SJCRH30 (cell line): ENCODE results near the gene DSCAM. TPM values are rescaled to one million over a fixed set of nuclear protein-coding genes. Genes with fewer than 3 reads are reported as not detected.

Experiments
- DNase-seq, 2 experiments: peaks; one replicate each; pipeline ENCODE4 v3.0.0-alpha.2; 2015 to 2020
- H3K27ac ChIP-seq: fragments of 250-450 bp; sonication (Bioruptor Pico); 2 replicates; pipeline ENCODE4 v1.5.1; 2020; ENCODE audit warnings: mild to moderate bottlenecking, moderate library complexity
- H3K27me3 ChIP-seq: fragments of 250-450 bp; sonication (Bioruptor Pico); 2 replicates; pipeline ENCODE4 v1.5.1; 2020; ENCODE audit warnings: mild to moderate bottlenecking, moderate library complexity
- H3K36me3 ChIP-seq: fragments of 250-450 bp; sonication (Bioruptor Pico); 2 replicates; pipeline ENCODE4 v1.5.1; 2020; ENCODE audit warnings: mild to moderate bottlenecking, moderate library complexity
- H3K4me1 ChIP-seq: fragments of 250-450 bp; sonication (Bioruptor Pico); 2 replicates; pipeline ENCODE4 v1.5.1; 2020; ENCODE audit warnings: mild to moderate bottlenecking, moderate library complexity
- H3K4me3 ChIP-seq: fragments of 250-450 bp; sonication (Bioruptor Pico); 2 replicates; pipeline ENCODE4 v1.5.1; 2020; ENCODE audit warnings: mild to moderate bottlenecking, moderate library complexity
- H3K9me3 ChIP-seq: fragments of 250-450 bp; sonication (Bioruptor Pico); replicated peaks from 2 replicates; pipeline ENCODE4 v1.5.1; 2020; ENCODE audit warnings: mild to moderate bottlenecking, moderate library complexity
- total RNA-seq: library from RNA; depleted of rRNA; stranded (reverse); fragments of >200 nt; shearing (Covaris generic); gene quantifications from 2 replicates; pipeline ENCODE4 v1.2.3, GENCODE V29; 2014

DSCAM gene
- total RNA-seq, 1 experiment from 2014 or later: 0.02 TPM

DNA sequence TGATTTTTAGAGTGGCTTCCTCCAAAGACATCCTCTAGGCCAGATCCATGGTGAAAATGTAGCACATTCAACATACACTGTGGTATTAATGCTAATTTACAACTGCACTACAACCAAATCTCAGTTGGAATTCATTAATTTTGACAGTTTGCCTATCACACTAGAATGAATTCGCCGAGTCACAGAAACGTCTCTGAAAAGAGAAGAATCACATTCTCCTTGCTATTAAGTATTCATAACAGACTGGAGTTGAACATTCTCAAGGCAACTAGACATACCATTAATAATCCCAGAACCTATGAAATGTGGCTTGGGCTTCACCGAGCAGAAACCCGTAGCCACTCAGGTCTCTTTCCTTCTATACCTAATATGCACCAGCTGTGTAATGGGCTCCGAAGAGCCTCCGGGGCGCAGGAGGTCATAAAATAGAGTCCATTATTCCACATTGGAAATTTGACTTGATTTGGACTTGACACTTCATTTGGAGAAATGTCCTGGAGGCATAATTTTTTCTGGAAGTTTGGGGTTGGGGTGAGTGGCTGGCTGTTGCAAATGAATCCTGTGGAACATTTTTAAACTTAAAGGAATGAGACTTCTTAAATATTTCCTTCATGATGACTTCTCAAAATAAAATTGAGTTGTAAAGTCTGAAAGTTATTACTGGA lies 117.1 kb downstream of the DSCAM start:
- Histone ChIP-seq H3K4me3 (no peak overlapping the region), H3K9me3 (no peaks in the 10 kb centered on the region), H3K4me1 (no peaks in the 10 kb centered on the region), H3K36me3 (no peaks in the 10 kb centered on the region), H3K27ac (no peak overlapping the region), H3K27me3 (peaks cover 12% of the 10 kb centered on the region; the same call in 1 of the 2 replicates)
- no peak for DNase-seq

- Histone ChIP-seq H3K27me3 (no peaks in the 10 kb centered on the region), H3K27ac (no peak overlapping the region), H3K4me1 (no peaks in the 10 kb centered on the region), H3K4me3 (no peak overlapping the region), H3K36me3 (no peaks in the 10 kb centered on the region), H3K9me3 (no peaks in the 10 kb centered on the region)
- no peak for DNase-seq
Observed at GRCh38 chr21:40723966-40724365, 123.0 kb downstream of the DSCAM start.

GRCh38 chr21:40723317-40723716 lies 123.6 kb downstream of the DSCAM start:
- no peaks in the 10 kb centered on the region for H3K36me3 ChIP-seq
- no peak overlapping the region for H3K27ac ChIP-seq
- no peak overlapping the region for H3K4me3 ChIP-seq
- no peaks in the 10 kb centered on the region for H3K9me3 ChIP-seq
- H3K4me1 ChIP-seq: no peaks in the 10 kb centered on the region
- H3K27me3 ChIP-seq: no peaks in the 10 kb centered on the region
- no peak for DNase-seq

DNA sequence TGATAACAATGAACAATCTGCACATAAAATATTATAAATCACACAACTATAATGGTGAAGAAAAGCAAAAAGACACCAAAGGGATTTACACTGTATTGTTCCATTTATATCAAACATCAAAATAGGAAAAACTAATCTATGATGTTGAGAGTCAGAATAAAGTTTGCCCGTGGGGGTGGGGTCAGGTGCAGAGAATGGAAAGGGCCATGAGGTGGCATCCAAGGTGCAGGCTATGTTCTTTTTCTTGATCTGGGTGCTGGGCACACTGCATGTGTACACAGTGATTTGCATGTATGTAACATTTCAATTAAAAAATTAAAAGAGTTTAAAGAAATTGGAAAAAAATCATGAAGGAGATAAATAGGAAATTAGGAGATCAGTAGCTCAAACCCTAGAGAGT lies 127.3 kb downstream of the DSCAM start:
- no peak for DNase-seq
- Histone ChIP-seq H3K4me3 (no peak overlapping the region), H3K36me3 (no peaks in the 10 kb centered on the region), H3K4me1 (no peaks in the 10 kb centered on the region), H3K27me3 (no peaks in the 10 kb centered on the region), H3K9me3 (no peaks in the 10 kb centered on the region), H3K27ac (no peak overlapping the region)

GRCh38 chr21:40717028-40717427 lies 129.9 kb downstream of the DSCAM start:
- peak in 1 of 2 experiments; percentile 11 for DNase-seq
- no peaks in the 10 kb centered on the region for H3K36me3 ChIP-seq
- no peaks in the 10 kb centered on the region for H3K4me1 ChIP-seq
- H3K9me3 ChIP-seq: no peaks in the 10 kb centered on the region
- H3K27ac ChIP-seq: no peak overlapping the region
- no peaks in the 10 kb centered on the region for H3K27me3 ChIP-seq
- no peak overlapping the region for H3K4me3 ChIP-seq

- Histone ChIP-seq H3K4me3 (no peak overlapping the region), H3K27ac (no peak overlapping the region), H3K4me1 (no peaks in the 10 kb centered on the region), H3K9me3 (no peaks in the 10 kb centered on the region), H3K36me3 (no peaks in the 10 kb centered on the region), H3K27me3 (no peaks in the 10 kb centered on the region)
- no peak for DNase-seq
Observed at GRCh38 chr21:40714536-40714935, 132.4 kb downstream of the DSCAM start.

DNA sequence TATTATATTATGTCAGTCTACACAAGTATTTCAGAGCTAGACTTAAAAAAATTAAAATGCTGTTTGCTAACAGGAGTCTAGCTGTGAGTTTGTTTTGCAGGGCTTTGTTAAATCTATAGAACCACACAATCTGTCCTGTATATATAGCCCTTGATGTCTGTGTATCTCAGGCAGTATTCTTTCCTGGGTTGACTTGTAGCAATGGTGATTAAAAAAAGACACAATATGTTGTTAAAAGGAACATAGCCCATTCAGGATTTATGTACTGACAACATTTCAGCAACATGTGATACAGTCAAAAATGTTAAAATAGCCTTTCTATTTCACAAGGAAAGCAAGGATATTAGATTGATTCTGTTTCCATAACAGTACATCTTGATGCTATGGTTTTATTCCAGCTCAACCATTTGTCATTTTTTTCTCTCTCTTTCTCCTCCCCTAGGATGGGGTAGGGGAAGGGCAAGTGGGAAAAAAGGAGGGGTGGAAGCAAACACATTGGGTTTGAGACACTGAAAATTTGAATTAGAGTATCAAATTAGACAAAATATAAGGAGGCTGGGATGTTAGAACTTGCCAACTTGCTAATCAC lies 139.2 kb downstream of the DSCAM start:
- Histone ChIP-seq H3K36me3 (no peaks in the 10 kb centered on the region), H3K4me3 (no peak overlapping the region), H3K27me3 (no peaks in the 10 kb centered on the region), H3K9me3 (no peaks in the 10 kb centered on the region), H3K27ac (no peak overlapping the region), H3K4me1 (no peaks in the 10 kb centered on the region)
- no peak for DNase-seq

- no peaks in the 10 kb centered on the region for H3K27me3 ChIP-seq
- H3K36me3 ChIP-seq: no peaks in the 10 kb centered on the region
- no peak for DNase-seq
- no peaks in the 10 kb centered on the region for H3K4me1 ChIP-seq
- no peak overlapping the region for H3K4me3 ChIP-seq
- no peaks in the 10 kb centered on the region for H3K9me3 ChIP-seq
- no peak overlapping the region for H3K27ac ChIP-seq
Observed at GRCh38 chr21:40706806-40707655, 139.9 kb downstream of the DSCAM start.

DNA sequence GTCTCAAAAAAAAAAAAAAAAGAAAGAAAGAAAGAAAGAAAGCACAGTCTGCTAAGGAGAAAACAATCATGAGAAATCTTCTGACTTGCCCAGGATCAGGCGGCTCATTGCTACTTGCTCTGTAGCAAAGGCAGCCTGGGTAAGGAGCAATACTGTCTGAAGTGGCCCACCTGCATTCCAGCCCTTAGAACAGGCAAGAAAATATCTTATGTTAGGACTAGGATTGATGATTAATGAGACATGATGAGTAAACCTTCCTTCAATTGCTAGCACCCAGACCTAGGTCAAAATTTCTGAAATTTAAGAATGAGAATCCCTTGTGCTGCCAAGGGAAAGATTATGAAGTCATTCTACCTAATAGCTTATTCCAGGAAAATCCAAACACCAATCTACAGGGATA lies 140.8 kb downstream of the DSCAM start:
- H3K27me3 ChIP-seq: no peaks in the 10 kb centered on the region
- H3K4me3 ChIP-seq: no peak overlapping the region
- H3K9me3 ChIP-seq: no peaks in the 10 kb centered on the region

DNA sequence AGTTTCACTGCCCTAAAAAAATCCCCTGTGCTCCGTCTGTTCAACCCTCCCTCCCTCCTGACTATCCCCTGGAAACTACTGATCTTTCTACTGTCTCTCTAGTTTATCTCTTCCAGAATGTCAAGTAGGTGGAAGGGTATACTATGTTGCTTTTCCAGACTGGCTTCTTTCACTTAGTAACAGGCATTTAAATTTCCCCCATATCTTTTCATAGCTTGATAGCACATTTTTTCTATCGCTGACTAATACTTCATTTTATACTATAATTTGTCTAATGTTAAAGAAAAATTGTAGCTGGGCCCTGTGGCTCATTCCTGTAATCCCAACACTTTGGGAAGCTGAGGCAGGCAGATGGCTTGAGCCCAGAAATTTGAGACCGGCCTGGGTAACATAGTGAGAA lies 142.8 kb downstream of the DSCAM start:
- H3K36me3 ChIP-seq: no peaks in the 10 kb centered on the region
- no peak overlapping the region for H3K27ac ChIP-seq
- no peaks in the 10 kb centered on the region for H3K9me3 ChIP-seq
- no peak overlapping the region for H3K4me3 ChIP-seq
- no peaks in the 10 kb centered on the region for H3K27me3 ChIP-seq
- no peaks in the 10 kb centered on the region for H3K4me1 ChIP-seq
- DNase-seq: no peak

More for the DNA sequence above, 140.8 kb downstream of the DSCAM start:
- H3K27ac ChIP-seq: no peak overlapping the region
- H3K4me1 ChIP-seq: no peaks in the 10 kb centered on the region
- no peak for DNase-seq
- H3K36me3 ChIP-seq: no peaks in the 10 kb centered on the region

- H3K27me3 ChIP-seq: no peaks in the 10 kb centered on the region
- no peaks in the 10 kb centered on the region for H3K4me1 ChIP-seq
- H3K9me3 ChIP-seq: no peaks in the 10 kb centered on the region
- H3K36me3 ChIP-seq: no peaks in the 10 kb centered on the region
- DNase-seq: no peak
- H3K4me3 ChIP-seq: no peak overlapping the region
- no peak overlapping the region for H3K27ac ChIP-seq
Observed at GRCh38 chr21:40699366-40699765, 147.6 kb downstream of the DSCAM start.

- Histone ChIP-seq H3K9me3 (no peaks in the 10 kb centered on the region), H3K27me3 (no peaks in the 10 kb centered on the region), H3K27ac (no peak overlapping the region), H3K4me1 (no peaks in the 10 kb centered on the region), H3K4me3 (no peak overlapping the region), H3K36me3 (no peaks in the 10 kb centered on the region)
- DNase-seq: no peak
Observed at GRCh38 chr21:40696246-40696645, 150.7 kb downstream of the DSCAM start.

DNA sequence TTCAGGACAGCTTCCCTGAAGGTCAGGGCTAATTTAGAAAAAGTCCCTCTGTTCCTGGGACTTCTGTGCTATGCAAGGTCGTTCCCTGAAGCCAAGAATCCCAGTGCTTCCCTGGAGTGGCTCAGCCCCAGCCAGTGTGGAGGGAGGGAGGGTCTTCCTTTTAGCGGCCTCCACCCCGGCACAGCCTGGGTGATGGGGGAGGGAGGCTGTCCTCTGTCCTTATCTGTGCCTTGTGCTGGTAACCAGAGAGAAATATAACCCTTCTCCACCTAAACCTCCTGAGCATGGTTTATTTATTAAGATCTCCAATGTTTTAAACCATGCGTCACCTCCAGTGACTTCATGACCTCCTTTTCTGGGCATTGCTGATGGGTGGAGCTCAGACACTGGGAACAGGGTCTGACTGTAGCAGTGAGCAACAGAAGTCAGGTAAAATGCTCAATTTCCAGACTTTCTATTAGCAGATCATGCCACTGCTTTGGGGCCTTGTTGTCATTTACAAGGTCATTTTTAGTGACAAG lies 157.1 kb downstream of the DSCAM start:
- H3K27ac ChIP-seq: no peak overlapping the region

GRCh38 chr21:40689217-40689616 lies 157.7 kb downstream of the DSCAM start:
- Histone ChIP-seq H3K27ac (no peak overlapping the region), H3K4me3 (no peak overlapping the region), H3K27me3 (0 out of 2 replicates have a peak, but pooled peaks cover 4% of the 10 kb centered on the region), H3K36me3 (no peaks in the 10 kb centered on the region), H3K4me1 (no peaks in the 10 kb centered on the region), H3K9me3 (no peaks in the 10 kb centered on the region)
- no peak for DNase-seq

More for the DNA sequence above, 157.1 kb downstream of the DSCAM start:
- Histone ChIP-seq H3K36me3 (no peaks in the 10 kb centered on the region), H3K4me3 (no peak overlapping the region), H3K9me3 (no peaks in the 10 kb centered on the region), H3K4me1 (no peaks in the 10 kb centered on the region), H3K27me3 (0 out of 2 replicates have a peak, but pooled peaks cover 4% of the 10 kb centered on the region)
- DNase-seq: no peak
